GM18507 (cell line): ENCODE data around the gene MAP3K5.
A peak's percentile ranks its signal among the peaks of the same experiment; 100 is the strongest.

Experiments used
- DNase-seq: peaks from one replicate; pipeline ENCODE4 v3.0.0; 2011; ENCODE audit warnings: low read depth; ENCODE audit not compliant: insufficient read length; ENCODE audit errors: extremely low spot score
- FAIRE-seq: peaks from 2 replicates; lab custom pipeline; 2011; peaks lifted over from hg19 to GRCh38; lab: Jason Lieb, UNC

Gene MAP3K5

GRCh38 chr6:136752554-136752953 lies 39.7 kb downstream of the MAP3K5 start:
- no peak for DNase-seq
- peak; percentile 76 for FAIRE-seq

GRCh38 chr6:136751991-136752390 lies 40.3 kb downstream of the MAP3K5 start:
- no peak for FAIRE-seq
- DNase-seq: no peak

GRCh38 chr6:136751522-136751956 lies 40.7 kb downstream of the MAP3K5 start:
- DNase-seq (no peak), FAIRE-seq (peak; percentile 98)

DNA sequence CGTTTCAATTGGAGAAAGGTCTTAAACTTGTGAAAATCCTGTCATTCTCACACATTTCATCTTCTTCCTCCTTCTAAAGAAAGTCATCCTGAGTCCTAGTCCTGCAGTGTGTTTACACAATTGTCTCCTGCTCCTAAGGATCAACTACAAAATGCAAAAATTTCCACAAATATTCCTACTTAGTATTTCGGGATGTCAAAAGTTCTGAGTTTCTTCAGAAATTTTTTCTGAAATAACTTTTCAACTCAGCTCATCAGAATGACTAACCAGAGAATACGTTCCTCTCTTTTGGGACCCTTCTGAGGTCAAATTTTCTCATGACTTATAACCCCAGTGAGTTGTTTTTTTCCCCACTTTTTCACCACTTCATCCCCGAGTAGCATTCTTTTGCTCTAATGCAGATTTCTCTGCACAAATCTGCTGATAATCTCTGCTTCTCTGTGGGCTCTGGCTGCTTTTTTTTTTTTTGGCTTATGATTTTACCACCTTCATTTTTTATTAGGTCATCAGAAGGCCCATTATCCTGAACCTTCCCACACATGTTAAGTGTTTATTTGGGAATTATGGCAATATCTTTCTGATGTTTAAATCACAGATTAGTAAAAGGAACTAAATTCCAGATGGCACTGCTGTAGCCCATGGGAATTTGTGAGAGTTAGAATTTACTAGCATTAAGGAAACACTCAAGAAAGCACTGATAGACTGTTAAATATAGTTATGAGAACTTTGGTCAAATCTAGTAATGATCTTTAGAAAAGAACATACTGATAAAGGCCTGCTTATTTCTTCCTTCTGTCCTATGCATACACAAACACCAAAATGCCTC lies 41.4 kb downstream of the MAP3K5 start:
- no peak for DNase-seq
- peak; percentile 44 for FAIRE-seq

- FAIRE-seq: no peak
- no peak for DNase-seq
Measured at GRCh38 chr6:136749359-136749997, 42.8 kb downstream of the MAP3K5 start.

GRCh38 chr6:136747507-136747906 lies 44.8 kb downstream of the MAP3K5 start:
- FAIRE-seq (no peak), DNase-seq (no peak)

- no peak for DNase-seq
- no peak for FAIRE-seq
Measured at GRCh38 chr6:136745300-136745699, 47.0 kb downstream of the MAP3K5 start.

GRCh38 chr6:136744889-136745288 lies 47.4 kb downstream of the MAP3K5 start:
- DNase-seq: no peak
- FAIRE-seq: no peak

DNA sequence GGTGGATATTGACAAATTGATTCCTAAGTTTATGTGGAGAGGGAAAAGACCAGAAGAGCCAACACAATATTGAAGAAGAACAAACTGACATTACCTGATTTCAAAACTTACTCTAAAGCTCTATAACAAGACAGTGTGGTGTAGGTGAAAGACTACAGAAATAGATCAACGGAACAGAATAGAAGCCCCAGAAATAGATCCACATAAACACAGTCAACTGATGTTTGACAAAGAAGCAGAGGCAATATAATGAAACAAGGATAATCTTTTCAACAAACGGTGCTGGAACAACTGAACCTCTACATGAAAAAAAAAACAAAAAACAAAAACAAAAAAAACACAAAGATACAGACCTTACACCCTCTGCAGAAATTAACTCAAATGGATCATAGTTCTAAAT lies 50.2 kb downstream of the MAP3K5 start:
- DNase-seq: no peak
- FAIRE-seq: peak; percentile 49

GRCh38 chr6:136740050-136740974 lies 52.0 kb downstream of the MAP3K5 start:
- FAIRE-seq: no peak
- no peak for DNase-seq

DNA sequence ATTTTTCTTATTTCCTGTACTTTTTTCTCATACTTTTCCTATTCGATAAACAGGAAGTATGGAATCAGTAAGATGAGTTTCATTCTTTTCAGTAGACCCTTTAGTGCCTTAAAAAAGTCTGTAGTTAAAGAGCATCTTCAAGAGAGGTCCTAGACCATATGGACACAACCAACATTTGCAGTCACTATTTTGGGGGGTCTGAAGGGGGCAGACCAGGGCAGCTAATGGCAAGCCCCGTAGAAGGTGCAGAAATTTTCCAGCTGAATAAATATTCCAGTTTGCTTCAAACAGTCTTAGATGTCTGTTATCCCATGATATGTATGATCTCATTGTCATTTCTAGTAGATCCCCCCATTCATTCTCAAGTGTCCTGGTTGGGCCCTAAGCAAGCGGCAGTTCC lies 52.8 kb downstream of the MAP3K5 start:
- peak; percentile 24 for FAIRE-seq
- DNase-seq: no peak

DNA sequence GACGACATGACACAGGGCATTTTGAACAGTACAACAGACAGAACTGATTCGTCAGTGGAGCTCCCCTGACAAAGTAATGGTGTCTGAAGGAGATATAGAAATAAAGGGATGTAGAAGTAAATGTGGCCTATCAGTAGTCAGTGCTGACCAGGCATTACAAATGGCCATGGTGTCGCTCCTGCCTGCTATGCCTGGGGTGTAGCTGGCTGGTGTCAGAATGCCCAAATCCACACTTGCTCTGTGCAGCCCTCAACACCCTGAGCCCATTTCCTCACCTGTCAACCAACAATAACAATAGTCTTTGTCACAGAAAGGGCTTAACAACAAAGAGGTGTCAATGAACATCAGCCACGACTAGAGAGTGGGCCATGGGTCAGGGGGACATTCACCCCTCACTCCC lies 53.2 kb downstream of the MAP3K5 start:
- FAIRE-seq (no peak), DNase-seq (no peak)

GRCh38 chr6:136738692-136739057 lies 53.6 kb downstream of the MAP3K5 start:
- DNase-seq (no peak), FAIRE-seq (no peak)

DNA sequence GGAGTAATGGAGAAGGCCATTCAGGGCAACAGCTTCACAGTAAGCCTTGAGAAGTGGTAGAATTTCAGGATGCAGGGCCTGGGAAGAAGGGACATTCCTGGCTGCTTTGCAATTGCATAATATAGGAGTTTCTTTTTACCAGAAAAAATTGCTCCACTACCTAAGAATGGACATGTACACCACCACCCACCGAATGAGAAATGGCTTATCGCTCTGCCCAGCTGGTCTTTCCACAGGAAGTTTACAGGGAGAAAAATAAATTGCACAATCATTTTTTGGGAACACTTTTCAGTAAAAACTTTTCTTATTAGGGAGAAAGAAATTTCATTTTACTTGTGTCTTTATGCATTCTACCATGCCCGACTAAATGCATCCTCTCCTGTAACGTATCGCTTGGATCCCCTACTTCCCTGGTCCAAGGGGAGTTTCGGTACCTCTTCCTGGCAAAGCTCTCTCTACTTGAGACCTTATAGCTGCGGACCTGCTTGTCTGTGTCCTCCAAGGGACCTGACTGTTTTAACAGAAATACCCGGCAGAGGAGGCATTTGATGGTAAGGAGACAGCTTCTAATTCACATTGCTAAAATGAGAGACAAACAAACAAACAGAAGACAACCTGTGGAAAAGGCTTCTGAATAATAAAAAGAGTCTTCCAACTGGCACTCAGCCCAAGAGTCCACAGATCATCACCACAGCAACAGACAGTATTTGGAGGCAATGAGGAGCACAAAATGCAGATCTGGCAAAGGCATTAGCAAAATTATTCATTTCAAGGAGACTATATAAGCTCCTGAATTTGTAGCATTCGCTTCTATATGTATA lies 54.2 kb downstream of the MAP3K5 start:
- FAIRE-seq: no peak

DNA sequence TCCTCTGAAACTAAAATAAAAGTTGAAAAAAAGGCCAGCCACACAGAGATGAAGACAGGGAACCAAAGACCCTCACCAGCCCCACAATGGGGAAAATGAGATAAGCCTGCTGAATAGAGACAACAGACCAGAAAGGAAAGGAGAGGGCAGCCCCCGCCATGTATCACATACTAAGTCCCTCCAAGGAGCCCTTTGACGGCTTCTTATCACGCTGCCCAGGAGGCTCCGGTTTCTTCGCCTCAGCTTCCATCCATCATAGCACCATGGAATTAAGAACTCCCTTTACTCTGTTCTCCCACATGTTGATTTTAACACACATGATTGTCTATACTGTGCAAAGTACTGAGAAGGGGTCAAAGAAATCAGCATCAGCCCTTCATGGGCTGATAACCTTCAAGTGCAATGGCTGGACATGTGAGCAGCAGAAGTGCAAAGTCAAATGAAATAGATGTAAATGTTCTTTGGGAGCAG lies 54.9 kb downstream of the MAP3K5 start:
- FAIRE-seq (no peak), DNase-seq (no peak)

More for the DNA sequence above, 54.2 kb downstream of the MAP3K5 start:
- DNase-seq: no peak

GRCh38 chr6:136736281-136736960 lies 55.9 kb downstream of the MAP3K5 start:
- peak; percentile 69 for FAIRE-seq

GRCh38 chr6:136734977-136735376 lies 57.3 kb downstream of the MAP3K5 start:
- DNase-seq: no peak
- FAIRE-seq: no peak

More at GRCh38 chr6:136736281-136736960, 55.9 kb downstream of the MAP3K5 start:
- no peak for DNase-seq

- FAIRE-seq: no peak
- DNase-seq: no peak
Measured at GRCh38 chr6:136732889-136733288, 59.4 kb downstream of the MAP3K5 start.
